GM19239 (cell line): ENCODE results near the gene METTL27.
"Not testable (repeated sequence)": the region's sequence is repeated elsewhere in the genome, so short reads cannot be mapped to it uniquely, and the experiment has no call there.

Experiments
- DNase-seq: peaks from one replicate; pipeline ENCODE4 v3.0.0; 2011; ENCODE audit warnings: low spot score; ENCODE audit not compliant: insufficient read length
- FAIRE-seq: peaks from 2 replicates; lab custom pipeline; 2011; peaks lifted over from hg19 to GRCh38; lab: Jason Lieb, UNC

METTL27 gene

DNA sequence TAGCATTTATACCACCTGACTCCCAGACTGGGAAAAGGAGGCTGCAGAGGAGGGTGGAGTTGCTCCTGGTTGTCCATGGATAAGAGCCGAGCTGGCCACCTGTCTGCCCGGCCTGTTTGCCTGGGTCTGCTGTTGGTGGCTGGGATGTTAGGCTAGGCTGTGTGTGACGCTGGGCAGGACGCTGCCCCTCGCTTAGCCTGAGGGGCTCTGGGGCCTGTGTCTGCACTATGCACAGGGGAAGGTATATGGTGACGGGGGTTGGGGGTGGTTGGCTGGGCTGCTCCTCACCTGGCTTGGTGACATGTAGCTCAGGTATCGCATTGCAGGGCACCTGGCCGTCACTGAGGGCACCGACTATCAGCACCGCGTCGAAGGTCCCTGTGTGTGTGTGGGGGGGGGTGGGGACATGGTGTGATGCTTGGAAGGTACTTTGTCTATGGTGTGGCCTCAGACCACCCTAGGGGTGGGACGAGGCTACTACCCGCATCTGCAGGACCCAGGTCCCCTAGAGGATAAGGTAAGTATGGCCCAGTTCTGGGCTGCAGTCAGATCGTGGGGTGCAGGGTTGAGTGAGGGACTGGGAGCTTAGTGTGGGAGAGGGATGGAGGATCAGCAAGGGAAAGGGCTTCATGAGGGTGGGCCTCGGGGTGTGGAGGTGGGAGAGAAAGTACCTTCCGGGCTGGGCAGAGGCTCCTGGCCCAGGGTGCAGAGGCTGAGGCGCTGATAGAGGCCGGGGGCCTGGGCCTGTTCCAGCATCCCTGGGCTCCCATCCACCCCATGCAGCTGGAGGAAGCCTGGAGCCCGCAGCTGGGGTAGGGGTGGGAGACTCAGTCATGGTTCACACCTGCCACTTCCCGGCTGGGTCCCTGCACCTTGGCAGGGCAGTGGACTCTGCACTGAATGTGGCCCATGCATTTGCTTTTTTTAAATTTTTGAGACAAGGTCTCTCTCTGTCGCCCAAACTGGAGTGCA is 2.3 kb downstream of the METTL27 start:
- no peak for FAIRE-seq
- no peak for DNase-seq

- DNase-seq = no peak
- no peak for FAIRE-seq
Observed at GRCh38 chr7:73839290-73839689, 3.0 kb downstream of the METTL27 start.

DNA sequence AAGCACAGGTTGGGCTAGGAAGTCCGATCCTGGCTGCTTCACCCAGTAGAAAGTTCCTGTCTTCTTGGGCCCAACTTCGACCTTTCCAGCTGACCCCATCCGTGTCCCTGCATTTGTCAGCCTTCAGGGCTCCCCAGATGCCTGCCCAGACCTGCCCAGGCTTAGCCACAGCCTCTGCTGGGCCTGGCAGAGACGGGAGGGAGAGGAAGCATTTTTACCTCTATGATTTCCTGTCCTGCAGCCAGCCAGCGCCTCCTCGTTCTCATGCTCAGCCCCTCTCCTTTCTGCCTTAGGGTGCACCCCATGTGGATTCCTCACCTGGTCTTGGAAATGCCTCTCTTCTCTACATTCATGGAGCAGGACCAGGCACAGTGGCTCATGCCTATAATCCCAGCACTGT is 3.7 kb downstream of the METTL27 start:
- DNase-seq = no peak
- no peak for FAIRE-seq

DNA sequence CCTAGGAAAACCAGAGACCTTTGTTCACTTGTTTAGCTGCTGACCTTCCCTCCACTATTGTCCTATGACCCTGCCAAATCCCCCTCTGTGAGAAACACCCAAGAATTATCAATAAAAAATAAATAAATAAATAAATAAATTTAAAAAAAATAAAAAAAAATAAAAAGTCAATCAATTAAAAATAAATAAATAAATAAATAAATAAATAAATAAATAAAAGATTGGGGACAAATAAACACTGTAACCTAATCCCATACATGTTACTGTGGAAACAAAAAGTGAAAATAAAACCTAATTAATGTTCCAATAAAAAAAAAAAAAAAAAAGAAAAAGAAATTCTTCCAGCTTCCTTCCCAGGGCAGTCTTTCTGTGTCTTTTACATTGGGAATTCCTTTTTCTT is 5.1 kb downstream of the METTL27 start:
- not testable (repeated sequence) for DNase-seq, FAIRE-seq

- FAIRE-seq (no peak), DNase-seq (no peak)
Observed at GRCh38 chr7:73834626-73835191, 7.6 kb downstream of the METTL27 start.

- DNase-seq = no peak
Observed at GRCh38 chr7:73833251-73833919, 8.9 kb downstream of the METTL27 start.

GRCh38 chr7:73832806-73833205 is 9.5 kb downstream of the METTL27 start:
- FAIRE-seq (no peak), DNase-seq (no peak)

More at GRCh38 chr7:73833251-73833919, 8.9 kb downstream of the METTL27 start:
- FAIRE-seq = no peak

DNA sequence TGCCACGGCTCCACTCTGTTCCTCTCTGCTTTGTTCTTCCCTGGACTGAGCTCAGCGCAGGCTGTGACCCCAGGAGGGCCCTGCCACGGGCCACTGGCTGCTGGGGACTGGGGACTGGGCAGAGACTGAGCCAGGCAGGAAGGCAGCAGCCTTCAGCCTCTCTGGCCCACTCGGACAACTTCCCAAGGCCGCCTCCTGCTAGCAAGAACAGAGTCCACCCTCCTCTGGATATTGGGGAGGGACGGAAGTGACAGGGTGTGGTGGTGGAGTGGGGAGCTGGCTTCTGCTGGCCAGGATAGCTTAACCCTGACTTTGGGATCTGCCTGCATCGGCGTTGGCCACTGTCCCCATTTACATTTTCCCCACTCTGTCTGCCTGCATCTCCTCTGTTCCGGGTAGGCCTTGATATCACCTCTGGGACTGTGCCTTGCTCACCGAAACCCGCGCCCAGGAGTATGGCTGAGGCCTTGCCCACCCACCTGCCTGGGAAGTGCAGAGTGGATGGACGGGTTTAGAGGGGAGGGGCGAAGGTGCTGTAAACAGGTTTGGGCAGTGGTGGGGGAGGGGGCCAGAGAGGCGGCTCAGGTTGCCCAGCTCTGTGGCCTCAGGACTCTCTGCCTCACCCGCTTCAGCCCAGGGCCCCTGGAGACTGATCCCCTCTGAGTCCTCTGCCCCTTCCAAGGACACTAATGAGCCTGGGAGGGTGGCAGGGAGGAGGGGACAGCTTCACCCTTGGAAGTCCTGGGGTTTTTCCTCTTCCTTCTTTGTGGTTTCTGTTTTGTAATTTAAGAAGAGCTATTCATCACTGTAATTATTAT is 10.3 kb downstream of the METTL27 start:
- FAIRE-seq = no peak
- no peak for DNase-seq

GRCh38 chr7:73831584-73831833 is 10.8 kb downstream of the METTL27 start:
- no peak for FAIRE-seq
- DNase-seq = no peak

GRCh38 chr7:73830681-73831583 is 11.4 kb downstream of the METTL27 start, which contains the start of gene CLDN4:
Gene CLDN4, plus strand, starts transcription at chr7:73830996. Its CDS starts 206 bp downstream, at chr7:73831202.
- FAIRE-seq (no peak), DNase-seq (no peak)

GRCh38 chr7:73829921-73830680 is 12.2 kb downstream of the METTL27 start:
- DNase-seq (no peak), FAIRE-seq (no peak)

DNA sequence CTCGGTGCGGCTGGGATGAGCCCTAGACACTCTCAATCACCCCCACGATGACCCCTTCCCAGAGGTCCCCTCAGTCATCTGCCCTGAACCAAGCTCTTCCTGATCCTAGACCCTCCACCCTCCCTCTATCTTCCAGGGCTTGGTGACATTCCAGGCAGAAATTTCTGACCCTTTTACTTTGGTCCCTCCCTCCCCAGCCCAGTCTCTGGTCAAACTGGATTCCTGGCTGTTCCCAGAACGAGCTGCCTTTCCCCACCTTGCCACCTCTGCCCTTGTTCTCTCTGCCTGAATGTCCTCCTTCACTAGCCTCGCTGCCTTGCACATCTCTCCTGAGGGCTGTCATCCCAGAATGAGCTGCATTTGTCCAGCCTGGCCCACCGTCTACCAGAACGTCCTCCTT is 12.8 kb downstream of the METTL27 start:
- FAIRE-seq (no peak), DNase-seq (no peak)

GRCh38 chr7:73828972-73829371 is 13.3 kb downstream of the METTL27 start:
- no peak for DNase-seq
- FAIRE-seq = no peak

- FAIRE-seq (no peak), DNase-seq (no peak)
Observed at GRCh38 chr7:73828107-73828803, 14.1 kb downstream of the METTL27 start.

GRCh38 chr7:73827567-73828106 is 14.7 kb downstream of the METTL27 start:
- DNase-seq = no peak
- FAIRE-seq = no peak

- DNase-seq = no peak
- FAIRE-seq = no peak
Observed at GRCh38 chr7:73824986-73825385, 17.3 kb downstream of the METTL27 start.

DNA sequence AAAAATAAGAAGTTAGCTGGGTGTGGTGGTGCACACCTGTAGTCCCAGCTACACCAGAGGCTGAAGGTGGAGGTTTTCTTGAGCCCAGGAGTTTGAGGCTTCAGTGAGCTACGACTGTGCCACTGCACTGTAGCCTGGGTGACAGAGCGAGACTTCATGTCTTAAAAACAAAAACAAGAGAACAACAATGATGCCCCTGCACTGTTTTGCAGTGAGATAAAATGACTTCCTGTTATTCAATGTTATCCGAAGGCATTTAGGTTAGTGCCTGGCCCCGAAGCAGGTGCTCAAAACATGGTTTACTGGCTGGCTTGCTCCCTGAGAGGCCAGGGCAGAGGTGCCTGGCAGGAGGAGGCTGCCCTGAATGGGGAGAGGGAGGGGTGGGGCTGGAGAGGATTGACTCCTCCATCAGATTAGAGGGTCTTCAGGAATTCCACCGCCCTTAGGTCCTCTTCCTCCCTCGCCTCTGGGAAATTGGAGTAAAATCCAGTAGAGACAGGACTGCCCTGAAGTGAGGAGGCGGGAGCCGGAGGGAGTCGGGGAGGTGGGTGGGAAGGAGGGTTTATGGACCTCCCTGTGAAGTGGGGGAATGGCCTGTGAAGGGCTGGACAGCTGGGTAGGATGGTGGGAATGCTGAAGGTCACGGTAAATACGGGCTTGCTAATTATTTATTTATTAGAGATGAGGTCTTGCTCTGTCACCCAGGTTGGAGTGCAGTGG is 18.3 kb downstream of the METTL27 start:
- FAIRE-seq (no peak), DNase-seq (no peak)
